HAP-1 (cell line): ENCODE data around the gene PIEZO1.

Experiments used
- DNase-seq, 2 experiments: peaks; one replicate each; pipeline ENCODE4 v3.0.0-alpha.2; 2016 to 2020; ENCODE audit warnings: low spot score in 2 of 2
- H3K27me3 ChIP-seq: fragments of 250-450 bp; sonication (Bioruptor Pico); 2 replicates; pipeline ENCODE4 v1.5.1; 2020; ENCODE audit warnings: low read depth, mild to moderate bottlenecking, moderate library complexity
- H3K36me3 ChIP-seq: fragments of 250-450 bp; sonication (Bioruptor Pico); replicated peaks from 2 replicates; pipeline ENCODE4 v1.5.1; 2020; ENCODE audit warnings: mild to moderate bottlenecking
- H3K4me1 ChIP-seq: fragments of 250-450 bp; sonication (Bioruptor Pico); 2 replicates; pipeline ENCODE4 v1.5.1; 2020; ENCODE audit warnings: mild to moderate bottlenecking
- H3K4me3 ChIP-seq: fragments of 250-450 bp; sonication (Bioruptor Pico); 2 replicates; pipeline ENCODE4 v1.5.1; 2020; ENCODE audit warnings: mild to moderate bottlenecking, moderate library complexity
- H3K9me3 ChIP-seq: fragments of 250-450 bp; sonication (Bioruptor Pico); 2 replicates; pipeline ENCODE4 v1.5.1; 2020; ENCODE audit warnings: mild to moderate bottlenecking, moderate library complexity
- in situ Hi-C: fragments of 300-500 bp; cut with MboI; formaldehyde crosslinking; loops from 3 replicates; pipeline ENCODE4 v1.14.3; 2020; ENCODE audit warnings: low sequenced_read_pairs, inconsistent platforms, mixed read lengths

The PIEZO1 gene

GRCh38 chr16:88695753-88696152 is 89.3 kb downstream of the PIEZO1 start:
- Histone ChIP-seq H3K9me3 (no peaks in the 10 kb centered on the region), H3K36me3 (peaks cover 20% of the 10 kb centered on the region), H3K27me3 (no peaks in the 10 kb centered on the region; the same call in 1 of the 2 replicates), H3K4me3 (no peak overlapping the region), H3K4me1 (no peaks in the 10 kb centered on the region)
- no peak for DNase-seq
- in situ Hi-C loops = no loop called here

GRCh38 chr16:88695218-88695617 is 89.8 kb downstream of the PIEZO1 start:
- Histone ChIP-seq H3K9me3 (no peaks in the 10 kb centered on the region), H3K27me3 (no peaks in the 10 kb centered on the region; the same call in 1 of the 2 replicates), H3K4me1 (no peaks in the 10 kb centered on the region), H3K4me3 (no peak overlapping the region), H3K36me3 (peaks cover 15% of the 10 kb centered on the region)
- in situ Hi-C loops = no loop called here
- no peak for DNase-seq

- H3K4me3 ChIP-seq = no peak overlapping the region
- peaks cover 13% of the 10 kb centered on the region for H3K36me3 ChIP-seq
- H3K27me3 ChIP-seq = no peaks in the 10 kb centered on the region; the same call in 1 of the 2 replicates
- H3K4me1 ChIP-seq = no peaks in the 10 kb centered on the region
- H3K9me3 ChIP-seq = no peaks in the 10 kb centered on the region
- in situ Hi-C loops = no loop called here
- no peak for DNase-seq
These were observed 90.6 kb downstream of the PIEZO1 start for GRCh38 chr16:88694221-88695087.

DNA sequence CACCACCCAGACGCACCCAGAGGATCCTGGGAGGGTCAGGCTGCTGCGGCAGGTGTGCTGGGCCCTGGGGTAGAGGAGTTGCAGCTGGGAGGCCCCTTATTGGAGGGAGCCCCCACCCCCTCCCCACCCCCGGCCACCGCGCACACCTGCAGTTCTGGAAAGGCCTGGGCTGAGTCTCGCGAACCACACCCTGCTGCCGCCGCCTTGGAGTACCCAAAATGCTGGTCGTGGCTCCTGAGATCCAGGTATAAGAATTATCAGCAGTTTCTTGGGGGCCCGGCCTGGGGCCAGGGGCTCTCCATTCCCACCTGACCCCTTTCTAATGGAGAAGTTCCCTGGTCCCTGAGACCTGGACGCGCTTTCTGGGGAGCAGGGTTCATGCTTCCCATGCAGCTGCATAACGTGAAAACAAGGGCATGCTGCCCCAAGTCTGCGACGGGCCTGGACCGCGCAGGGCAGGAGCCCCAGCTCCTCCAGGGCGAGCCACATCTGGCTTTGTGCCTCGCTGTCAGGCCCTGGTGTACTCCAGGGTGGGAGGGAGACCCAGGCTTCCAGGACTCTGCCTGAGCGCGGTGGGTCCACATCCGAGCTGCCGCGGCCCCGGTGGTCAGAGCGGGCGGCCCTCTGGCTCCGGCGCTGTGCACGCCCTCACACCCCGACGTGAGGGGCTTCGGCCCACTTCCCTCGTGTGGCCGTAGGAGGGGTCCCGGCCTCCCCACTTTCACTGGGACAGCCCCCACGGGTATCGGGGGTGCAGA is 91.4 kb downstream of the PIEZO1 start:
- H3K27me3 ChIP-seq = no peaks in the 10 kb centered on the region; the same call in 1 of the 2 replicates
- no peaks in the 10 kb centered on the region for H3K4me1 ChIP-seq
- no peak for DNase-seq
- H3K4me3 ChIP-seq = no peak overlapping the region
- no peaks in the 10 kb centered on the region for H3K9me3 ChIP-seq
- in situ Hi-C loops = no loop called here
- peaks cover 9% of the 10 kb centered on the region for H3K36me3 ChIP-seq

DNA sequence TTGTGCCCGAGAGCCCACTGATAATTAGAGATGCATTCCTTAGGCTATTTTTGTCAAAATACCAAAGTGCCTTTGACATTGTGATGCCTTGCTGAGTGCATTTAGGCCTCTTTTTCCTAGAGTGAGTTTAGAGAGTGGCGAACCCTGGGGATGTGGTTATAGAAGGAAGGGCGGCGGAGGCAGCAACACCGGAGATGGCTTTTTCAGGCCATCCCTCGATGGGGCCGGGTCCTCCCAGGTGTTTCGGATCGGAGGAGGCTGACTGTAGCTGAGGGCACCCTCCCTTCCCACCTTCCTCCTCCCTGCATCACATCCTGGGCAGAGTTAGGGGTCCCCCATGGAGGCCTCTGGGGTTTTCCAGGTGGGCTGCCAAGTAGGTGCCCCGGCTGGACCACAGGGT is 92.2 kb downstream of the PIEZO1 start:
- H3K4me1 ChIP-seq = no peaks in the 10 kb centered on the region
- no peaks in the 10 kb centered on the region; the same call in 1 of the 2 replicates for H3K27me3 ChIP-seq
- H3K4me3 ChIP-seq = no peak overlapping the region
- in situ Hi-C loops = no loop called here
- peaks cover 4% of the 10 kb centered on the region for H3K36me3 ChIP-seq
- no peaks in the 10 kb centered on the region for H3K9me3 ChIP-seq
- no peak for DNase-seq

DNA sequence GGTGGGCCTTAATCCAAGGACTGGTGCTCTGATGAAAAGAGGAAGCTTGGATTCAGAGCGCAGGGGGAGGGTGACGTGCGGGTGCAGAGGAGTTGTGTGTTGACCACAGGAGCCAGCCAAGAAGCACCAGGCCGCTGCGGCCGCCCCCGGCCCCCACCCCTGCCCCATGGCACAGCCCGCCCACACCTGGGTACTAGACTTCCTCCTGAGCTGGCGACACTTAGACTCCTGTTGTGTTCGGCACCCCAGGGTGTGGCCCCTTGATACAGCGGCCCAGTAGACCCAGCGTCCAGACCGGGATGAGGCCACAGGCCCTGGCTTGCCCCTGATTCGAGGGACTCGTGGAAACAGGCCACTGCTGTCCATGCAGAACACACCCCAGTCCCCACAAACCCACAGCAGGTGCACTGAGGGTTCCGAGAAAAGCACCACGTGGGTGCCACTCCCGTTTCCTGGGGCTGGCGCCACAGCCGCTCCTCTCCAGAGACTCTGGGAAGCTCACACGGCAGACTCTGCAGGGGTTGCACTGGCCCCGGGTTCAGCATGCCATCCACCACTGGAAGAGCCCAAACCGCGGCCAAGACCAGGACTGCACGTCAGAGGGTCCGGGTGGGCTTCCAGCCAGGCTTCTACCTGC is 93.0 kb downstream of the PIEZO1 start:
- Histone ChIP-seq H3K4me3 (no peak overlapping the region), H3K27me3 (no peaks in the 10 kb centered on the region; the same call in 1 of the 2 replicates), H3K4me1 (no peaks in the 10 kb centered on the region), H3K9me3 (no peaks in the 10 kb centered on the region), H3K36me3 (no peaks in the 10 kb centered on the region; the same call in 1 of the 2 replicates)
- DNase-seq = no peak
- in situ Hi-C loops = no loop called here

- no peaks in the 10 kb centered on the region; the same call in 1 of the 2 replicates for H3K4me1 ChIP-seq
These were observed 93.7 kb downstream of the PIEZO1 start for GRCh38 chr16:88691129-88691813.

DNA sequence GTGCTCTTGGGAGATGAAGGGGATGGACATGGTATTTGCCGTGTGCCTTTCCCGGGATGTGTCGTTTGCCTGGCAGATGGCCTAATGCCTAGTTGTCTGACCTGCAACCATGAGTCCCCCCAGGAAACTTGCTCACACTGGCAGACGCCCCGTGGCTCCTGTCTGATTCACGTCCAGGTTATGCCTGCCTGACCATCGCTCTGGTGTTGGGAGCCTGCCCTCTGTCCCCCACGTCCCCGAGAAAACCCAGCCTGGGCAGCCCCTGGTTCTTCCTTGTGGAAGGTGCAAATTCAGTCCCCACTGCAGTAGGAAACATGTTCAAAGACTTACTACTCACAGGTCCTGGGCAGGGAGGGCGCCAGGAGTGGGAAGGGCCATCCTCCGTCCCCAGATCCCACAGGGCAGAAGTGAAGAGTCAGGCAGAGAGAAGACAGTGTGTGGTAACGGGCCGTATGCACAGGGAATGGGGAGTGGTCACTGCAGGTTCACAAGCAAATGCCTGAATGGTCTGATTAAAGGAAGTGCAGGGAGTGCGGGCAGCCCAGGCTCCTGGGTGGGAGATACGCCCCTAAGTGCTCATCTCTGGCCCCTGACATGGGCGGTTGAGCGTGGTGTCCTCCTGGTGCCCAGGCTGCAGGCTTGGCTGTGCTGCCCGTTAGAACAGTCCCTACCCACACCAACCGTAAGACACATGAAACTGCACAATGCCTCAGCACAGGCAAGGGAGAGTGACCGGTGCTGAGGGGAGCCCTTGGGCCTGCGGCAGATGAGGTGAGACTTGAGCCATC is 94.5 kb downstream of the PIEZO1 start:
- H3K36me3 ChIP-seq = no peaks in the 10 kb centered on the region
- no peak overlapping the region for H3K4me3 ChIP-seq
- in situ Hi-C loops = no loop called here
- H3K4me1 ChIP-seq = peaks cover 2% of the 10 kb centered on the region; the same call in 1 of the 2 replicates
- DNase-seq = no peak
- H3K27me3 ChIP-seq = peaks cover 2% of the 10 kb centered on the region
- H3K9me3 ChIP-seq = no peaks in the 10 kb centered on the region

More at GRCh38 chr16:88691129-88691813, 93.7 kb downstream of the PIEZO1 start:
- in situ Hi-C loops = no loop called here
- Histone ChIP-seq H3K4me3 (no peak overlapping the region), H3K27me3 (no peaks in the 10 kb centered on the region; the same call in 1 of the 2 replicates), H3K9me3 (no peaks in the 10 kb centered on the region), H3K36me3 (no peaks in the 10 kb centered on the region)
- no peak for DNase-seq

DNA sequence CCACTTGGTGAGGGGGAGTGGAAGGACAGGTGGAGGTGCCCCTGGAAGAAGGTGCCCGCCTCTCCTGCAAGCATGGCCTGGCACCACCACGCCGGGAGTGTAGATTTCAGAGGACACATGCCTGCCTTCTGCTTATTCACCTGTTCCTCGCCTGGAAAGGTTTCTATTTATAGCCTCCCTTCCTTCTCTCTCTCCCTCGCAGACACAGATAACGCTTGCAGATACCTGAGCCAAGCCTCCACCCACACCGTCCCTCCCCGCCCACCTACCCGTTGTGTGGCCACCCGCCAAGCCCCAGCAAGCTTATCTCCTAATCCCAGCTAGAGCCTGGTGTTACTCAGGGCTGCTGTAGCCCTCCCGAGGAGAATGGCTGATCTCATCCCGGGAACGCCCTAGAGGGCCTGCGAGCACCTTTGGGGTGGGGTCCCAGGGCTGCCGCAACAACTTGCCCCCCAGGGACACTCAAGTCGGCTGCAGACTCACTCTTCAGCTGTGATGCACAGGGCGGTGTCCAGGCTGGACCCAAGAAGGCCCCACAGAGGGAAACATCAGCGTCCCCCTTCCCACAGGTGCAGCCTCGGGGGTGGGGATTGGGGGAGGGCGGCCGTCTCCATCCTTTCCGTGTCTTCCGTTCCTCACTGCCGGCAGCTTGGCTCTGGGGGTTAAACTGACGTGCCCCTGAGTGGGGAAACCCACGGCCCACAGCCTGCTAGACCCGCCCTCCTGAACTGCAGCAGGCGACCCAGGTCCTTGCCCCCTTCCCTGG is 96.8 kb downstream of the PIEZO1 start:
- Histone ChIP-seq H3K4me3 (no peak overlapping the region), H3K9me3 (no peaks in the 10 kb centered on the region), H3K4me1 (peaks cover 5% of the 10 kb centered on the region; the same call in 1 of the 2 replicates), H3K36me3 (no peaks in the 10 kb centered on the region), H3K27me3 (peaks cover 8% of the 10 kb centered on the region)
- in situ Hi-C loops = no loop called here
- DNase-seq = no peak

DNA sequence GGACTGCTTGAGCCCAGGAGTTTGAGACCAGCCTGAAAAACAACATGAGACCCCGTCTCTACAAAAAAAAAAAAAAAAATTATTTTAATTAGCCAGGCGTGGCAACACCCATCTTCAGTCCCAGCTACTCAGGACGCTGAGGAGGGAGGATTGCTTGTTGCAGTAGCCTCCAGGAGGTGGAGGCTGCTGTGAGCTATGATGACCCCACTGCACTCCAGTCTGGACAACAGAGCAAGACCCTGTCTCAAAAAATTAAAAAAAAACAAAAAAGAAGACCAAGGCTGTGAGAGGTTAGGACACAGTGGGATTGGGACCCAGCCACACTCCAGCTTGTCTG is 97.4 kb downstream of the PIEZO1 start:
- Histone ChIP-seq H3K9me3 (no peaks in the 10 kb centered on the region), H3K27me3 (peaks cover 8% of the 10 kb centered on the region)

DNA sequence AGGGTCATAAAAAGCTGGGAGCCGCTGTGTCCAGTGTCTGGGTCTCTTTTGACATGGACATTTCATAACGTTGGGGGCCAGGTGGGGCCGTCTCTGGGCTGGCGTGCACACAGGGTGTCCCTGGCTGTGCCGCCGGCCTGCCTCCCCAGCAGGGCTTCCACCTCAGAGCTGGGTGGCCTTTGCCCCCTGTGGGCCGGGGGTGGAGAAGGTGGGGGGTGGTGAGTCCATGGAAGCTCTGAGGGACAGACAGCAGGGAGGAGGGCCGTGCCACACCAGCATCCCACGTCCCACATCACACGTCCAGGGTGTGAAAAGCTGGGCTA is 97.8 kb downstream of the PIEZO1 start:
- in situ Hi-C loops = no loop called here
- peaks cover 5% of the 10 kb centered on the region; the same call in 1 of the 2 replicates for H3K4me1 ChIP-seq
- no peak for DNase-seq
- no peaks in the 10 kb centered on the region for H3K9me3 ChIP-seq
- no peak overlapping the region for H3K4me3 ChIP-seq
- peaks cover 8% of the 10 kb centered on the region for H3K27me3 ChIP-seq
- no peaks in the 10 kb centered on the region for H3K36me3 ChIP-seq

More for the DNA sequence above, 97.4 kb downstream of the PIEZO1 start:
- peaks cover 5% of the 10 kb centered on the region; the same call in 1 of the 2 replicates for H3K4me1 ChIP-seq
- H3K4me3 ChIP-seq = no peak overlapping the region
- H3K36me3 ChIP-seq = no peaks in the 10 kb centered on the region
- in situ Hi-C loops = no loop called here
- DNase-seq = no peak
